GM18511 (cell line): ENCODE results near the gene PIK3C2G.
"Not testable (repeated sequence)": the region's sequence is repeated elsewhere in the genome, so short reads cannot be mapped to it uniquely, and the experiment has no call there.

Experiments used
- ATAC-seq: cut with Tn5 transposase; IDR thresholded peaks from one replicate; pipeline ENCODE4 v1.9.1; 2021; ENCODE audit warnings: mild to moderate bottlenecking, moderate library complexity; ENCODE audit not compliant: unreplicated experiment

Gene PIK3C2G

DNA sequence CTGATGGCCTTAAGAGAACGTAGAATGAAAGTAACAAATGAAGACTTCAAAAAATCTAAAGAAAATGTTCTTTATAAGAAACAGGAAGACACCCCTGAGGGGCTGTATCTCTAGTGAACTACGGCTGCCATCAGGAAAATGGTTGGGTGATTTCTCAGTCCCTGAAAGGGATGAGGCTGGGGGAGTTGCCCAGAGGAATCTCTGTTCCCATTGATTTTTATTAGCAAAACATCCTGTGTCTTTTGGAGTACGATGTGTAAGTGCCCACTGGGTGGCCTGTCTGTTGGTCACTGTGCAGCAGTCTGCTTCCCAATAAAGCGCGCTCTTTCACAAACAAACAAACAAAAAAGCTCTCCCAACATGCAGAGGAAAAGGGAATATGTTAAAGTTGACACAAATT lies 432.7 kb downstream of the PIK3C2G start:
- not testable (repeated sequence) for ATAC-seq

DNA sequence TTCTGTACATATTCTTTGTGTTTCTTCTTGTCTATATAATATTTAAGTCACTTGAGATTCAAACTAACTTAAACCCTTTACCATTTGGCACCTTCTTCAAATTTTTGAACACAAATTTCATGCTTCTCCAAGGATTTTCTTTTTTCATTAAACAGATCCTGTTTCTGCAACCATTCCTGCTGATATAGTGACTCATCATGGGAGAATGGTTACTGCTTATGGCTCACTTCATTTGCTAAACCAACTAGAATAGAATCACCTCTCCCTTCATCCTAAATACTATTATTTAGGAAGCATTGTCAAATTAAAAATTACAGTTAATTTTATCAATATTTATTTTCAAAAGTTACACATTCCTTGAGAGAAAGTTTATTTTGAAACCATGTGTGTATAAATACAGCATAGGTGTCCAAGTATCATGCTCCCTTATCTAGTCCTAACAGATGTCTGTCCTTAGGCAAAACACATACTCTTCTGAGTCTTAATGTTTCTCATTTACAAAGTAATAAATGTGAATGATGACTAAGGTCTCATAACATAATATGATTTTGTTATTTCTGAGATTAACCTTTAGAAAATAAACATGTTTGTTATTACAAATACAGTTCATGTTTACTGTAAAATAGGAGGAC lies 435.8 kb downstream of the PIK3C2G start:
- no peak for ATAC-seq
